ENCODE data around the gene SNX33.
A peak's percentile ranks its signal among the peaks of the same experiment; 100 is the strongest.
"Not testable (repeated sequence)": the region's sequence is repeated elsewhere in the genome, so short reads cannot be mapped to it uniquely, and the experiment has no call there.

Gene SNX33

GRCh38 chr15:75631935-75632334 is 15.8 kb upstream of the SNX33 start:
- no peaks in the 10 kb centered on the region for H3K27me3 Mint-ChIP-seq (ENCODE audit: low read depth)
- H3K4me1 Mint-ChIP-seq: no peaks in the 10 kb centered on the region
- H3K9me3 Mint-ChIP-seq: no peaks in the 10 kb centered on the region
- H3K36me3 Mint-ChIP-seq (ENCODE audit: low read depth): no peaks in the 10 kb centered on the region
- no peak overlapping the region for H3K27ac Mint-ChIP-seq
- TF ChIP-seq, protein P1, sequence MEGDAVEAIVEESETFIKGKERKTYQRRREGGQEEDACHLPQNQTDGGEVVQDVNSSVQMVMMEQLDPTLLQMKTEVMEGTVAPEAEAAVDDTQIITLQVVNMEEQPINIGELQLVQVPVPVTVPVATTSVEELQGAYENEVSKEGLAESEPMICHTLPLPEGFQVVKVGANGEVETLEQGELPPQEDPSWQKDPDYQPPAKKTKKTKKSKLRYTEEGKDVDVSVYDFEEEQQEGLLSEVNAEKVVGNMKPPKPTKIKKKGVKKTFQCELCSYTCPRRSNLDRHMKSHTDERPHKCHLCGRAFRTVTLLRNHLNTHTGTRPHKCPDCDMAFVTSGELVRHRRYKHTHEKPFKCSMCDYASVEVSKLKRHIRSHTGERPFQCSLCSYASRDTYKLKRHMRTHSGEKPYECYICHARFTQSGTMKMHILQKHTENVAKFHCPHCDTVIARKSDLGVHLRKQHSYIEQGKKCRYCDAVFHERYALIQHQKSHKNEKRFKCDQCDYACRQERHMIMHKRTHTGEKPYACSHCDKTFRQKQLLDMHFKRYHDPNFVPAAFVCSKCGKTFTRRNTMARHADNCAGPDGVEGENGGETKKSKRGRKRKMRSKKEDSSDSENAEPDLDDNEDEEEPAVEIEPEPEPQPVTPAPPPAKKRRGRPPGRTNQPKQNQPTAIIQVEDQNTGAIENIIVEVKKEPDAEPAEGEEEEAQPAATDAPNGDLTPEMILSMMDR (IDR thresholded peaks at IDR 0.05; ENCODE audit: unreplicated experiment in 3 of 3): no peak
- no peak overlapping the region for H3K4me3 Mint-ChIP-seq

DNA sequence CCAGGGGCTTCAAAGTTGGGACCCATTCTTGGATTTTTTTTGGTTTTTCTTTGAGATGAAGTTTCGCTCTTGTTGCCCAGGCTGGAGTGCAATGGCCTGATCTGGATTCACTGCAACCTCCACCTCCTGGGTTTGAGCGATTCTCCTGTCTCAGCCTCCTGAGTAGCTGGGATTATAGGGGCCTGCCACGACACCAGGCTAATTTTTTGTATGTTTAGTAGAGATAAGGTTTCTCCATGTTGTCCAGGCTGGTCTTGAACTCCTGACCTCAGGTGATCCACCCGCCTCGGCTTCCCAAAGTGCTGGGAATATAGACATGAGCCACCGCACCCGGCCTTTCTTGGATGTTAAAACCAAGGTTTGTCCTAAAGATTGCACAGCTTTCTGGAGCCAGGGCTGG is 13.8 kb upstream of the SNX33 start:
- not testable (repeated sequence) for H3K9me3 Mint-ChIP-seq; H3K27me3 Mint-ChIP-seq (ENCODE audit: low read depth); H3K36me3 Mint-ChIP-seq (ENCODE audit: low read depth); H3K4me3 Mint-ChIP-seq
- Mint-ChIP-seq H3K4me1 (peaks cover 15% of the 10 kb centered on the region), H3K27ac (peak overlapping the region in 1 of 3 experiments; percentile 52)

GRCh38 chr15:75636026-75636425 is 11.7 kb upstream of the SNX33 start:
- Mint-ChIP-seq H3K27me3 (ENCODE audit: low read depth) (no peaks in the 10 kb centered on the region), H3K4me1 (peaks cover 20% of the 10 kb centered on the region), H3K36me3 (ENCODE audit: low read depth) (no peaks in the 10 kb centered on the region), H3K27ac (no peak overlapping the region), H3K9me3 (no peaks in the 10 kb centered on the region), H3K4me3 (no peak overlapping the region)
- TF ChIP-seq, protein P1 (IDR thresholded peaks at IDR 0.05; ENCODE audit: unreplicated experiment in 3 of 3): no peak

DNA sequence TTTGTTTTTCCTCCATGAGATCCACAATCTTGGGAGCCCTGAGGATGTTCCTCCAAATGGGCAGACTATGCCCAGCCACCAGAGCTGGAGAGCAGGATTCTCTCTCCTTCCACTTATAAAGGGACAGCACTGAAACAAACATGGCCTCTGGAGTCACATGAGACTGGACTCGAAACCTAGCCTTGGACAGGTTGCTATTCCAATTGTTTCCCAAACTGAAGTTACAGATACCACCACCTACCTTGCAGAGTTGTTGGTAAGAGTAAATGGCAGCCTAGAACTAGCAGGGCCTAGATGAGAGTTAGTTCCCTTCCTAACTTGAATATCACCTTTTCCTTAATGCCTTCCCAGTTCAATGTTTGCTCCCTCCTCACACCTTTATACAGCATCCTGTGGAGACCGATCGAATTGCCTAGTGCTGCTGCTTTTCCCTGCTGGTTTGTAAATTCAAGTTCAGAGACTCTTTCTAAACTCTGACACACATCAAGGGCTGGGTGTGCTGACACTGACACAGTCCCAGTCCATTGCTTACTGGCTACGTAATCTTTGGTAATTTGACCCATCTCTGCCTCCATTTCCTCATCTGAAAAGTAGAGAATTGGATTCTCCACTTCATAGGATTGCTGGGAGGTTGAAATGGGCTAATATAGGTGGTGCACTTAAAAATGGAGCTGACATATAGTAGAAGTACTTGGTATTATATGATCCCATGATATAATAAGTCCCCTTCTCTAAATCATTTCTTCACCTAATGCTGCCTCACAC is 10.3 kb upstream of the SNX33 start:
- TF ChIP-seq, protein P1 (IDR thresholded peaks at IDR 0.05; ENCODE audit: unreplicated experiment in 3 of 3): no peak
- H3K36me3 Mint-ChIP-seq (ENCODE audit: low read depth): no peaks in the 10 kb centered on the region
- no peak overlapping the region for H3K27ac Mint-ChIP-seq
- no peaks in the 10 kb centered on the region for H3K9me3 Mint-ChIP-seq
- peak overlapping the region in 2 of 3 experiments; percentile 34 to 86 for H3K4me3 Mint-ChIP-seq
- H3K27me3 Mint-ChIP-seq (ENCODE audit: low read depth): no peaks in the 10 kb centered on the region
- H3K4me1 Mint-ChIP-seq: peaks cover 20% of the 10 kb centered on the region

DNA sequence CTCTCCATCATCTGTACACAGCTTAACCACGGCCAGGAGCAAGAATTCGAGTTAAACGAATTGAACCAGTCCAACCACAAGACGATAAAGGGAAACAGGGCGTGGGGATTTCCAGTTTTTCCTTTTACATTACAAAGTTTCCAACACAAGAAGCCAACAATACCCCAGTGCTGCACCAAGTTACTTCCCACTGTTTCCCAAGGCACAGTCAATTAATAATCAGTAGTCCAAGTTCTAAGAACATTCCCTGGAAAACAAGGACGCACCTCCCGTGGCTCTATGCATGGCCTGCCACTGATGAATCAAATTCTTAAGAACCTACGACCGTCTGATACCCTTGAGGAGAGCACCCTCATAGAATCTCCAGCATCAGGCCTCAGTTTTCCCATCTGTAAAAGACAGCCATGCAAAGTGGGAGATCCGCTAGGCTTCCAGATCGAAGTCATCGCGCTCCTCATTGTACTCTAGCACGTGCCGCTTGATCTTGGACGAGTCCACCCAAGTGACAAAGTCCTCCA is 8.5 kb upstream of the SNX33 start:
- TF ChIP-seq, protein P1 (IDR thresholded peaks at IDR 0.05; ENCODE audit: unreplicated experiment in 3 of 3): no peak
- H3K4me3 Mint-ChIP-seq: peak overlapping the region; percentile 86 to 95 (median 92)
- H3K36me3 Mint-ChIP-seq (ENCODE audit: low read depth): no peaks in the 10 kb centered on the region
- peak overlapping the region; percentile 92 to 94 (median 93) for H3K27ac Mint-ChIP-seq
- peaks cover 20% of the 10 kb centered on the region for H3K4me1 Mint-ChIP-seq
- no peaks in the 10 kb centered on the region for H3K27me3 Mint-ChIP-seq (ENCODE audit: low read depth)
- H3K9me3 Mint-ChIP-seq: no peaks in the 10 kb centered on the region

DNA sequence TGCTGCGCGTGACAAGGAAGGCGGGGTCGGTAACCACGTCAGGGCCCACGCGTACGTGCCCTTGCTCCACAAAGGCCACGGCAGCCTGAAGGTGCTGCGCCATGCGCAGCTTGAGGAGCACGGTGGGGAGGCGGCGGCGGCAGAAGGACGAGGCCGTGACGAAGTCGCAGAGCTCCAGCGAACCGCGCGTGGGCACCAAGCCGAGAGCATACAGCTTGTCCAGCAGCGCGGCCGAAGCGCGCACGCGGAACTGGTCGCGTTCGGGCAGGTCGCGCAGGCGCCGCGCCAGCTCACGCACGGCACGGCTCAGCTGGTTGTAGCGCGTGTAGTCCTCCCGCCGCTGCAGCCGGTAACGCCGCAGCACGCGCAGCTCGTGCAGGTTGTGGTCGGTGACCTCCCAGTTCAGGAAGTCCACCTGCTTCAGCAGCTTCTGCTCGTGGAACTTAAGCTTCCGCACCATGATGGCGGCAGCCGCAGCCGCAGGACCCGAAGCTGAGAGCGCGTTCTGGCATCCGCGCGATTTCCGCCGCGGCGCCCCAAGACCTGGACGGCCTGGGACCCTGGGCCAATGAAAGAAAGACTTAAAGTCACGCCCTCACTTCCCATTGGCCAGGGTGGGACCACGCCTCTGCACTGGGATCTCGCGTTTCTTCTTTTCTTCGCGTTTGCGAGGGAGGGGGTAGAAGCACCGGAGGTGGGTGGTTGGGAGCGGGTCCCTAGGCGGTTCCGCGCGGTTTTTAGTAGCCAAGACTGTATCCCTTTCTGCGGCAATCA is 7.8 kb upstream of the SNX33 start, which contains the start of gene IMP3:
Gene IMP3 (minus strand): TSS at position 516 of the 774 bp plus-strand sequence. CDS start 56 bp downstream, at position 460.
- H3K27me3 Mint-ChIP-seq (ENCODE audit: low read depth): no peaks in the 10 kb centered on the region
- TF ChIP-seq, protein P1 (IDR thresholded peaks at IDR 0.05; ENCODE audit: unreplicated experiment in 3 of 3): no peak
- peak within 1 kb of the TSS; percentile 86 to 95 (median 92) for H3K4me3 Mint-ChIP-seq

More for the DNA sequence above, 7.8 kb upstream of the SNX33 start, which contains the start of gene IMP3:
- H3K4me1 Mint-ChIP-seq: peaks cover 20% of the 10 kb centered on the region
- no peaks in the 10 kb centered on the region for H3K9me3 Mint-ChIP-seq
- H3K27ac Mint-ChIP-seq: peak within 1 kb of the TSS; percentile 92 to 94 (median 93)
- H3K36me3 Mint-ChIP-seq (ENCODE audit: low read depth): no peaks in the 10 kb centered on the region

All from nephron (organoid).